Fibroblast of lung (primary cell): ENCODE data around the gene SLC24A3.

ENCODE experiments used
- CTCF ChIP-seq, 2 donors: IDR thresholded peaks in 1 of 2; conservative IDR thresholded peaks in 1 of 2; 1 replicate in 1 of 2; 2 replicates in 1 of 2; pipeline ENCODE4 v1.5.1; 2011 to 2012; ENCODE audit warnings: low read length in 2 of 2, control low read depth in 1 of 2, inconsistent platforms in 1 of 2, low read depth in 1 of 2, mild to moderate bottlenecking in 1 of 2
- EZH2 ChIP-seq: IDR thresholded peaks from 2 replicates; pipeline ENCODE4 v1.5.1; 2012; ENCODE audit warnings: low read length, control low read depth, mild to moderate bottlenecking; ENCODE audit errors: missing control alignments

DNA sequence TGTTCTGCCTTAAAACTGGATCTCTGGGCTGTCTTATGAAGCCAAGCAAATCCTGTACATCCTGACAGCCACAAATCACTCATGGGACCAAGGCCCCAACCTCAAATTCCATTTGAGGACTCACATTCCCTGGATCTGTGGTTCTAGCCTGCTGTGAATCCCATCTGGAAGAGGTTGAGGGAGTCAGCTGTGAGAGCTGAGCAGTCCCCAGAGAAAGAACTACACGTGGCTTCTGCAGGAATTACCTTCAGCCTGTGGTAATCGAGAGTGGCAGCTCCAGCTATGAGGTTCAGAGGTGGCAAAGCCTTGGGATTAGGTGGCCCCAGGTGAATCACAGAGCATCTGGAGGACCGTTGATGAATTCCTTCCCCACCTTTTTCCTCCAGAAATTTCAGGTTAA is 245.2 kb downstream of the SLC24A3 start:
- no peak for TF ChIP-seq CTCF (conservative IDR thresholded peaks at IDR 0.05 in 1 of 2, IDR thresholded peaks at IDR 0.05 in 1 of 2; ENCODE audit: low read depth in 1 of 2, low read length in 2 of 2)
- TF ChIP-seq EZH2 = no peak
